ENCODE data around the gene ZBTB3.

The ZBTB3 gene

GRCh38 chr11:62757846-62758788 is 4.2 kb upstream of the ZBTB3 start:
- Histone ChIP-seq H3K9me2 (replicated peaks; ENCODE audit: insufficient read depth, low read length) (no peaks in the 10 kb centered on the region), H2AFZ (ENCODE audit: low read length) (no peak overlapping the region), H3K9me3 (replicated peaks; ENCODE audit: insufficient read depth, low read length) (no peaks in the 10 kb centered on the region), H3F3A (ENCODE audit: insufficient read depth, low read length) (peaks cover 6% of the 10 kb centered on the region; the same call in 1 of the 2 replicates), H3K4me1 (ENCODE audit: low read length) (peaks cover 9% of the 10 kb centered on the region), H3K4me3 (ENCODE audit: low read length) (no peak overlapping the region), H3K36me3 (replicated peaks; ENCODE audit: insufficient read depth, low read length) (no peaks in the 10 kb centered on the region), H3K27me3 (replicated peaks; ENCODE audit: insufficient read depth, low read length) (no peaks in the 10 kb centered on the region), H4K20me1 (ENCODE audit: insufficient read depth, low read length) (no peaks in the 10 kb centered on the region), H3K9ac (ENCODE audit: low read length) (no peak overlapping the region), H3K4me2 (ENCODE audit: low read depth, low read length) (no peak overlapping the region), H3K79me2 (ENCODE audit: low read length) (peaks cover 19% of the 10 kb centered on the region), H3K27ac (ENCODE audit: low read length) (no peak overlapping the region)
- TF ChIP-seq EZH2 (optimal IDR thresholded peaks at IDR 0.05; ENCODE audit: low read depth, low read length) (no peak), CTCF (IDR thresholded peaks at IDR 0.05; ENCODE audit: low read length) (no peak), EZH2phosphoT487 (IDR thresholded peaks at IDR 0.05; ENCODE audit: low read length) (no peak)
- DNase-seq = no peak

GRCh38 chr11:62755086-62755615 is 1.2 kb upstream of the ZBTB3 start:
- Histone ChIP-seq H3K9me3 (replicated peaks; ENCODE audit: insufficient read depth, low read length) (no peaks in the 10 kb centered on the region), H3K4me2 (ENCODE audit: low read depth, low read length) (no peak overlapping the region), H3K27me3 (replicated peaks; ENCODE audit: insufficient read depth, low read length) (no peaks in the 10 kb centered on the region), H3K4me1 (ENCODE audit: low read length) (0 out of 2 replicates have a peak, but pooled peaks cover 3% of the 10 kb centered on the region), H3K79me2 (ENCODE audit: low read length) (peaks cover 21% of the 10 kb centered on the region), H3K9ac (ENCODE audit: low read length) (no peak overlapping the region), H3F3A (ENCODE audit: insufficient read depth, low read length) (no peaks in the 10 kb centered on the region), H2AFZ (ENCODE audit: low read length) (no peak overlapping the region; the same call in 1 of the 2 replicates), H3K9me2 (replicated peaks; ENCODE audit: insufficient read depth, low read length) (no peaks in the 10 kb centered on the region), H3K27ac (ENCODE audit: low read length) (no peak overlapping the region), H4K20me1 (ENCODE audit: insufficient read depth, low read length) (no peaks in the 10 kb centered on the region), H3K4me3 (ENCODE audit: low read length) (no peak overlapping the region), H3K36me3 (replicated peaks; ENCODE audit: insufficient read depth, low read length) (no peaks in the 10 kb centered on the region)
- no peak for DNase-seq
- no peak for TF ChIP-seq EZH2 (optimal IDR thresholded peaks at IDR 0.05; ENCODE audit: low read depth, low read length)
- no peak for TF ChIP-seq EZH2phosphoT487 (IDR thresholded peaks at IDR 0.05; ENCODE audit: low read length)
- TF ChIP-seq CTCF (IDR thresholded peaks at IDR 0.05; ENCODE audit: low read length) = no peak

GRCh38 chr11:62752994-62753735 is 795 bp downstream of the ZBTB3 start:
- H3K9ac ChIP-seq (ENCODE audit: low read length) = peak overlapping the region; percentile 76; the same call in 1 of the 2 replicates
- H3K4me3 ChIP-seq (ENCODE audit: low read length) = peak overlapping the region; percentile 82
- no peak overlapping the region for H3K27ac ChIP-seq (ENCODE audit: low read length)
- no peaks in the 10 kb centered on the region for H3K27me3 ChIP-seq (replicated peaks; ENCODE audit: insufficient read depth, low read length)
- H4K20me1 ChIP-seq (ENCODE audit: insufficient read depth, low read length) = no peaks in the 10 kb centered on the region
- H3K4me2 ChIP-seq (ENCODE audit: low read depth, low read length) = peak overlapping the region; percentile 79
- TF ChIP-seq CTCF (IDR thresholded peaks at IDR 0.05; ENCODE audit: low read length) (no peak), EZH2 (optimal IDR thresholded peaks at IDR 0.05; ENCODE audit: low read depth, low read length) (no peak), EZH2phosphoT487 (IDR thresholded peaks at IDR 0.05; ENCODE audit: low read length) (no peak)
- no peaks in the 10 kb centered on the region; the same call in 1 of the 2 replicates for H3F3A ChIP-seq (ENCODE audit: insufficient read depth, low read length)
- peak overlapping the region; percentile 86; the same call in 1 of the 2 replicates for H2AFZ ChIP-seq (ENCODE audit: low read length)
- H3K79me2 ChIP-seq (ENCODE audit: low read length) = peaks cover 21% of the 10 kb centered on the region
- 0 out of 2 replicates have a peak, but pooled peaks cover 3% of the 10 kb centered on the region for H3K4me1 ChIP-seq (ENCODE audit: low read length)
- H3K9me2 ChIP-seq (replicated peaks; ENCODE audit: insufficient read depth, low read length) = no peaks in the 10 kb centered on the region
- H3K36me3 ChIP-seq (replicated peaks; ENCODE audit: insufficient read depth, low read length) = no peaks in the 10 kb centered on the region
- DNase-seq = no peak
- H3K9me3 ChIP-seq (replicated peaks; ENCODE audit: insufficient read depth, low read length) = no peaks in the 10 kb centered on the region

Measured in MM.1S (cell line).